GM19438 (cell line): Measurements from ENCODE around the gene TPPP.
A peak's percentile ranks its signal among the peaks of the same experiment; 100 is the strongest.
"Not testable (repeated sequence)": the region's sequence is repeated elsewhere in the genome, so short reads cannot be mapped to it uniquely, and the experiment has no call there.

Experiments used
- ATAC-seq: cut with Tn5 transposase; IDR thresholded peaks from one replicate; pipeline ENCODE4 v1.9.1; 2021; ENCODE audit warnings: low read depth; ENCODE audit not compliant: unreplicated experiment

Gene TPPP

GRCh38 chr5:695475-695874, 2.3 kb upstream of the TPPP start:
- not testable (repeated sequence) for ATAC-seq

DNA sequence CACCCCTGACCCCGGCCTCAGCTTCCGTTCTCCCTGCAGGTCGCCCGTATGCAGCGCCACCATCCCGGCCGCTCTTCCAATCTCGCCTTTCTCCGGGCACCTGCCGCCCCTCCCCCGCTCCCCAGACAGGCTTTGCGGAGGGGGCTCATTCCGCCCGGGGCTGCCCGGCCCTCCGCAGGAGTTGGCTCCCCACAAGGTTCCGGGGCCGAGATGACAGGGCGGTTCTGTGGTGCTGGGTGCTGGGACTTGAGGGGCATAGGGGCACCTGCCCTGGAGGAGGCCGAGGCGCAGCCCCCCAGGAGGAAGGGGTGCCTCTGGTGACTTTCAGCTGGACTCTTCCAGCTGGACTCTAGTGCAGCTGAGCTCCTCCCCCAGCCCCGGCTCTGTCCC, 885 bp upstream of the TPPP start:
- peak; percentile 14 for ATAC-seq

GRCh38 chr5:692529-693041, 567 bp downstream of the TPPP start:
- peak; percentile 9 for ATAC-seq

DNA sequence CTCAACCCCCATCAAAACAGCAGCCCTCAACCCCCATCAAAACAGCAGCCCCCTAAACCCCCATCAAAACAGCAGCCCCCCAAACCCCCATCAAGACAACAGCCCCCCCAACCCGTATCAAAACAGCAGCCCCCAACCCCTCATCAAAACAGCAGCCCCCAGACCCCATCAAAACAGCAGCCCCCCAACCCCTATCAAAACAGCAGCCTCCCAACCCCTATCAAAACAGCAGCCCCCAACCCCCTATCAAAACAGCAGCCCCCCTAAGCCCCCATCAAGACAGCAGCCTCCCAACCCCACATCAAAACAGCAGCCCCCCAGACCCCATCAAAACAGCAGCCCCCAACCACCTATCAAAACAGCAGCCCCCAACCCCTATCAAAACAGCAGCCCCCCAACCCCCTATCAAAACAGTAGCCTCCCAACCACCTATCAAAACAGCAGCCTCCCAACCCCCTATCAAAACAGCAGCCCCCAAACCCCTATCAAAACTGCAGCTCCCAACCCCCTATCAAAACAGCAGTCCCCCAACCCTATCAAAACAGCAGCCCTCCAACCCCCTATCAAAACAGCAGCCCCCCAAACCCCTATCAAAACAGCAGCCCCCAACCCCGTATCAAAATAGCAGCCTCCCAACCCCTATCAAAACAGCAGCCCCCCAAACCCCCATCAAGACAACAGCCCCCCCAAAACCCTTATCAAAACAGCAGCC, 1.2 kb downstream of the TPPP start:
- no peak for ATAC-seq

DNA sequence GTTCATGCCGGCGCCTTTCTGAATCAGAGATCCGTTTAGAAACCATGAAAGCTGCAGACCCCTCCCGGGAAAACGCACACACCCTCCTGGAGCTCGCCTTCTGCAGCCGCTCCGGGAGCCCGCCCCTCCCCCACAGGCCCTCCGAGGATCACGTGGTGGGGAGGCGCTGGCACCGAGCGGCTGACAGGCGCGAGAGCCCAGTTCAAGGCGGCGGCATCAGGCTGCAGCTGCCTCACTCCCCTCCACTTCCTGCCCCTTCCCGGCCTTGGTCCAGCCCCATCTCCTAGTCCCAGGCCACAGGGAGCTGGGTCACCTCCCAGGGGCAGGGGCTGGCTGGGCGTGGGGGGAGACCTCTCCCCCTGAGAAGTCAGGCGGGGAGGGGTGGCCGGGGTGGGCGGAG, 2.1 kb downstream of the TPPP start:
- not testable (repeated sequence) for ATAC-seq

DNA sequence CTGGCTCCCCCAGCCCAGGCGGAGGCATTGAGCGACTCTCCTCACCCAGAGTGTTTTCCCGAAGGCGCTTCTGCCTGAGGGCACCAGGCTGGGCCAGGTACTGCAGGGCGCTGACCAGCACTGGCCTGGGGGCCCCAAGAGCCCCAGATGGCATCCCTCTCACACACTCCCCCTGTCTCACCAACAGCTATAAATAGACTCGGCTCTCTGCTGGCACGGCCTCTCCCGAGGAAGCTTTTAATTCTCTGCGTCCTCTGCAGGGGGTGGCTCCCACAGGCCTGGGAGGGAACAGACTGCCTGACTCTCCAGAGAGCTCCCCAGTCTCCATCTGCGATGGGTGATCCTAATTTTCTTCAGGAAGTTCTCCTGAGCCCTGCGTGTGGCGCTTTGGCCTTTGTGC, 2.9 kb downstream of the TPPP start:
- ATAC-seq: not testable (repeated sequence)

GRCh38 chr5:688348-689010, 4.7 kb downstream of the TPPP start:
- ATAC-seq: not testable (repeated sequence)

DNA sequence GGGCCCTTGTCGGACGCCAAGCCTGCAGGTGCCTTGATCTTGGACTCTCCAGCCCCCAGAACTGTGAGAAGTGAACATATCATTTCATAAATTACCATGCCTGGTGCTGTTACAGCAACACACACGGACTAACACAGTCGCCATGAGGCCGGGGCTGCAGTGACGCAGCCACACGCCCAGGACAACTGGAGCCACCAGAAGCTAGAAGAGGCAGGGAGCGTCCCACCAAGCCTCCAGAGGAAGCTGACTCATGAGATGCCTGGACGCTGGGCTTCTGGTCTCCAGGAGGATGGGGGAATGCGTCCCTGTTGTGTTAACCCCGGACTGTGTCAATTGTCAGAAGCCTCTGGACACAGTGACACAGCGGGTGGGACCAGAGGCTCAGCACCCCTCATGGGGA, 6.2 kb downstream of the TPPP start:
- not testable (repeated sequence) for ATAC-seq

- ATAC-seq: not testable (repeated sequence)
Measured at GRCh38 chr5:686172-686523, 7.0 kb downstream of the TPPP start.

DNA sequence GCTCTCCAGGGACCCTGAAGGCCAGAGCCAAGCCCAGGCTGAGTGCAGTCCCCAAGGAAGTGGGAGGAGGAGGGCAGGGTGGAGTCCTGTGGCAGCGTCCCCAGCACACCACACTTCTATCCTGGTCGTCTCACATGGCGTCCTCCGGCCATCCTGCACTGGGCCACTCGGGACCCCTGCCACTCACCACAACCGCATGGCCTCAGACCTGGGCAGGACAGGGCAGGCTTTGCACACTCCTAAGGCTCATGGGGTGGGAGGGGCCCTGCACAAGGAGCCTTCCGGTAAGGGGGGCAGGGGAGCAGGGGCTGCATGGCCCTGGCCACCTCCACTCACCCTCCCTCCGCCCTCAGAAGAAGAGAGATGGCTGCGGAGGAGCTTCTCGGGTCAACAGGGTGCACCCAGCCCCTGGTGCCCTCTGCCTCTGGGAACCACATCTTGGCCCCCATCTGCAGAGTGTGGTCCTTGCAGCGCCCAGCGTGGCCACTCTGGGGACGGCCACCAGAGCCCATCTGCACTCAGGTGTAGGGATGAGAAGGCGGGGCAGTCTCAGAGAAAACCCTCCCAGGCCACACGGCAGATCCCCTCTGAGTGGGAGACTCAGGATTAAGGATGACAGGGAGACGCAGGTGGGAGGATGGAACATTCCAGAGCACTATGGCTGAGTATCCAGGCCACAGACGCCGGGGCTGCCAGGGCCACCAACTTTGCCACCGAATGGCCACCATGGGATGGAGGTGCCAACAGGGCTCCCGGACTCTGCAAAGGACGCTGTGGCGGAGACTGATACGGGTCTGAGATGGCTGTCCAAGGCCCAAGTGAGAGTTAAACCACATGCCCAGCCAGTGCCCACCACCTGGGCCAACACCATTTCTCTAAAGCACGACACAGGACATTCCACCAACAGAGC, 7.6 kb downstream of the TPPP start:
- ATAC-seq: no peak

- no peak for ATAC-seq
Measured at GRCh38 chr5:684751-685216, 8.4 kb downstream of the TPPP start.

DNA sequence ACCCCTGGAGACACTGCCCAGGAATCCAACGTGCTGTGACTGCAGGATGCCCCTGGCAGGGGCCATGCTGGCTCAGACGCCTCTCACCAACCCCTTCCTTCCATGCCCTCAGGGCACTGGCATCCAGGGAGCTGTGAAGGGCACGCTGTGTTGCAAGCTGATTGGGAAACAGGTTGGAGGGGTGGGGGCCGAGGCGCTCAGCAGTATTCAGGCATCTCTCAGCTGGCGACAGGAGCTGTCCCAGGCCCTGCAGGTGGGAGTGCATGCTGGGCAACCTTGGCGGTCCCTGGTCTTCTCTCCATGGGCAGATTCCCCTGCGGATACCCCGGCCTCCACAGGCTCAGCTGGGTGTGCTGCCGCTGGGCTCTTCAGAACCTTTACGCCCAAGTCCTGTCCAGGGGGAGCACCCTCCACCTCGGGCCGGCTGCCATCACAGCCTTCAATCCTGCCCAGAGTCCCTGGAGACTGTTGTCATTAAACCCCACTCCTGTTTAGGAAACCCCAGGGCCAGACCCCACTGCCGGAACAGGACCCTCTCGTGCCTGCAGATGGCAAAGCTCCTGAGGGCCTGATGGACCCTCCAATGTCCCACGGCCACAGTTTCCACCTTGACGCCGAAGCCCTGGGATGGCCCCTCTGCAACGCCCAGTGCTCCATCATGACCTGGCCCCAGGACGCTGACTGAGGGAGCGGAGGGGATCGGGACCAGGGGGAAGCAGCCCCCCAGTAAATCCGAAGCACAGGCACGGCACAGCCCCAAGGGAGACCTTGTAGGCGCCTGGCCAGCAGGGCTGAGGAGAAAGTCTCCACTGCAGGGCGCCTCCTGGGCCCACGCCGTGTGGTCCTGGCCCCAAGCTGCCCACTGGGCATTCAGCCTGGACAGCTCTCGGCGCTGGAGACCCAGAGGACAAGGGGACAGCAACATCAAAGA, 9.3 kb downstream of the TPPP start:
- ATAC-seq: no peak

DNA sequence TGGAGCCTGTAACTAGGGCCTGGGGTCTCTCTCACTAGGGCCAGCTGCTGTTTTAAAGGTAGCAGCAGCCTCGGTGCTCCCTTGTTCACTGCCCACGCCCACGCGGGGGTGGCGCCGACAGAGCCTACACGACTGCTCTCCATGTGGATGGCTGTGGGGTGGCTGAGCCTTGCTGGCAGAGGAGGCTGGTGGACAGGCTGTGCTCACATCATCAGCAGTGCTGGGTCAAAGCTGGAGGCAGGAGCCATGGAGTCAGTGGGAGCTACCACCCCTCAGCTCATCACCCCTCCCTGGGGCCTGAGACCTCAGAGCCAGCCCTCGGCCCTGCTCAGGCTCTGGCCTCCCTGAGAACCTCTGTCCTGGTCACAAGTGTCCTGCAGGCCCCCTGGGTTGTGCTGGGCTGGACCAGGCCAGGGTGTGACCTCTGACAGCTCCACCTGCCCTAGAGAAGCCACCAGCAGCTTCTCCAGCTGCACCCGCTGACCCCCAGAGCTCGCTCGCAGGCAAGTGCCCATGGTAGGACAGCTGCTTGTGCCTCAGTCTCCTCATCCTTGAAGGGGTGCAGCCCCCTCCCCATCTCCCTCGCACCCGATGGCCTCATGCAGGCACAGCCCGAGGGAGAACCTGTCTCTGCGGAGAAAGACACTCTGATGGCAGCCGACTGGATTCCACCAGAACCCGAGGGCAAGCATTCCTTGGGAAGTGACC, 10.3 kb downstream of the TPPP start:
- not testable (repeated sequence) for ATAC-seq

- not testable (repeated sequence) for ATAC-seq
Measured at GRCh38 chr5:682216-682615, 10.9 kb downstream of the TPPP start.

DNA sequence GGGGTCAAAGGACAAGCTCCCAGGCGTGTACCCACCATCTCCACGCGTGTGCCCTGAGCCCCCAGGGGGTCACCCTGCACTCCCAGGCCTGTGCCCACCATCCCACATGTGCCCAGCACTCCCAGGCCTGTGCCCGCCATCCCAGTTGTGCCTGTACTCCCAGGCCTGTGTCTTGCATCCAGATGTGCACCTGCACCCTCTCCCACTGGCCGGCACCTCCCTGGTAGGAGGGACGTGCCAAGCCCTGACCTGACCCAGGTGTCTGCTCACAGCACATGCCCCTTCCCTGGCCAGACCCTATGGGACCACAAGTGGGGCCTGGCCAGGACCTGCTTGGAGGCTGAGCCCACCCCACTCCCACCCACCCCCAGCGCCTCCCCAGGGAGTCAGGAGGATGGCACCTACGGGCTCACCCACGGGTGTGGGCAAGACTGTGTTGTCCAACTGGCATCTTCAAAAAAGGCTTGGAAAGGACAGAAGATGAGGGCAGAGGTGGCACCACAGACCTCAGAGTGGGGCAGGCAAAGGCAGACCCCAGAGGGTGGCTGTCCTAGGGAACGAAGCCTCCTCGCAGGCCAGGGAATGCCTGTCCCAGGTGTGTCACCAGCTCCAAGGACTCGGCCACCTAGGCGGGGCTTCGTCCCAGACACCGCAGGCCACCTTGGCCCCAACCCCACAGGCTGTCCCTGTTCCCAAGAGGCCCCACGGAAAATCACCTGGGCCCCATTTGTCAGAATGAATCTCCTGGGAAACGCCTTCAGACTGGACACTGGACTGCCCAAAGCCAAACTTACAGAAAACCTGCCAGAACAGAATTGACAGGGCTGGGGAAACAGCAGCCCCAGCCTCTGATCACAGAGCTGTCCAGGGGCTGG, 11.6 kb downstream of the TPPP start:
- ATAC-seq: not testable (repeated sequence)

DNA sequence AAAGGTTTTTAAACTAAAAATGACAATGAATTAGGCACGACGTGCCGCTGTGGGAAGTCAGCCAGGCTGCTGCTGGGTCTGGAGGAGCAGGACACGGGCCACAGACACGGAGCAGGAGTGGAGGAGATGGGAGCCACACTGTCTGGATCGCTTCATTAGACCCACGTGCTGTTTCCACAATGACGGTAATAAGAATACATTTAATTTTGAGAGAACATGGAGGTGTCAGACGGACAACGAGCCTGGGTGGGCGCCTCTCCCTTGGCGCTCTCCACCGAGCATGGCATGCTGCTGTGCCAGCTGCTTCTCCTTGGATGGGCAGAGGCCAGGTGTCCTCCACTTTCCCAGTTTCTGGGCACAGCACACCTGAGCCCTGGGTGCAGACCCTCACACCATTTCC, 12.3 kb downstream of the TPPP start:
- ATAC-seq: not testable (repeated sequence)

GRCh38 chr5:680118-680795, 12.9 kb downstream of the TPPP start:
- ATAC-seq: not testable (repeated sequence)
